ENCODE measurements around the gene CCDC116.

CCDC116 gene

GRCh38 chr22:21684492-21685163 lies 52.1 kb downstream of the CCDC116 start:
- DNase-seq: no peak

DNA sequence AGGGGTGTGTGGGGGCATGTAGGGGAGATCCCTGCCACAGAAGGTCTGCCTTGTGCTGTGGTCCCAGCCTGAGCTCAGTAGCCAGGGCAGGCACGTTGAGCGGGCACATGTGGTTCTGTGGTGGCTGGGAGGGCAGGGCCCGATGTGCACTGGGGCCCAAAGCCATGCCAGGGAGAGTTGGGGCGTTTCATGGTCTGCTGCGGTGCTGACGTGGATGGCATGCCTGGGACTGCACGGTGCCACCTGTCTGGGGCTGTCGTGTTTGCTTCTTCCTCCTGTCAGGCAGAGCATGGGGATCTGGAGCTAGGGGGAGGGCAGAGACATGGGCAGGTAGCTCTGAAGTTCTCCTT lies 52.6 kb downstream of the CCDC116 start:
- DNase-seq: no peak

DNA sequence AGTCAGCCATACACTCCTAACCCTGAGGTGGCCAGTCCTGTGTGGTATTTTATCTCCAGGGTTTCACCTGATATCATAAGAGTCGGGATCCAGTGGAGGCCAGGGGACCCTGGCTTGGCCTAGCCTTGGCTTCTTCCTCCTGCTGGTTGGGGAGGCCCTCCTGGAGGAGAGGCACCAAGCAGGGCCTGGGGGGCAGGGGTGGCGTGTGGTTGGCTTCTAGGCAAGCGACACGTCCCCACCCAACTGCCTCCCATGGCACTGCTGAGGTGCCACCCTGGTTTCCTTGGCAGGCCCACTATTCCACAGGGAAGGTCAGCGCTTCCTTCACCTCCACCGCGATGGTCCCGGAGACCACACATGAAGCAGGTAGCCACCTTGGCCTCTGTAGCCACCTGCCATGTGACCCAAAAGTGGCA lies 53.6 kb downstream of the CCDC116 start:
- no peak for DNase-seq
